ENCODE results near the gene GPR153.

The GPR153 gene

DNA sequence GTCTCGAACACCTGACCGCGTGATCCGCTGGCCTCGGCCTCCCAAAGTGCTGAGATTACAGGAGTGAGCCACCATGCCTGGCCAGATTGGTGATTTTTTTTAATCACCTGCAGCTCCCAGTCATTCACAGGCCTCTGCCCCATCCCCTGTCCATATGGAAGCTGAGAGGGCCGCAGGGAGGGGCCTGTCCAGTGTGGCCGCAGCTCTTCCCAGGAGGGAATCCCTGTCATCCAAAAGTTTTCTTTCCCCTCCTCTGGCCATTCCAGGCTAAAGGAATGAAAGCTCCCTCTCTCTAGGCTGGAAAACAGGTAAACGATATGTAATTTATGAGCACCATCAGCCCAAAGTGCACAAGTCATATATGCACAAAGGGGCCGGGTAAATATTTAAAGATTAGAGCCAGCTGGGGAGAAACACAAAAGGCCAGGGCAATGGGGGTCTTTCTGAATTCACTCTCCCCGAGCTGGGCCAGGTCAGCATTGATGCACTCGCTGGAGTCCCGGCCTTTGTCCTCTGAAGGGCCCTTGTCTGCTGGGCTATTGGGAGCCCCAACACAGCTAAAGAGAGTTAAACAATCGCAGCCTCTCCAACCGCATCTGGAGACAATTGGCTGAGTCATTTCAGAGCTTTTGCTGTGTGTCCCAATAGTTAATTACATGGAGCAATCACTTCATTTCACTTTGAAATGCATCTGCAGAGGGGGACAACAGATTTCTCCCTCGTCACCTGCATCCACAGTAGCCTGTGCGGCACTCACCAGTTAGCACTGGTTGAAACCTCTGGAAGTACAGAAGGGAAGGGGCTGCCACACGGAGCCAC, 20.7 kb downstream of the GPR153 start:
- no peak overlapping the region for H3K4me2 ChIP-seq (ENCODE audit: low read length)
- H3K9me3 ChIP-seq (ENCODE audit: insufficient read depth, low read length): no peaks in the 10 kb centered on the region
- no peak for TF ChIP-seq EZH2phosphoT487 (IDR thresholded peaks at IDR 0.05; ENCODE audit: low read depth)
- TF ChIP-seq, protein P1, sequence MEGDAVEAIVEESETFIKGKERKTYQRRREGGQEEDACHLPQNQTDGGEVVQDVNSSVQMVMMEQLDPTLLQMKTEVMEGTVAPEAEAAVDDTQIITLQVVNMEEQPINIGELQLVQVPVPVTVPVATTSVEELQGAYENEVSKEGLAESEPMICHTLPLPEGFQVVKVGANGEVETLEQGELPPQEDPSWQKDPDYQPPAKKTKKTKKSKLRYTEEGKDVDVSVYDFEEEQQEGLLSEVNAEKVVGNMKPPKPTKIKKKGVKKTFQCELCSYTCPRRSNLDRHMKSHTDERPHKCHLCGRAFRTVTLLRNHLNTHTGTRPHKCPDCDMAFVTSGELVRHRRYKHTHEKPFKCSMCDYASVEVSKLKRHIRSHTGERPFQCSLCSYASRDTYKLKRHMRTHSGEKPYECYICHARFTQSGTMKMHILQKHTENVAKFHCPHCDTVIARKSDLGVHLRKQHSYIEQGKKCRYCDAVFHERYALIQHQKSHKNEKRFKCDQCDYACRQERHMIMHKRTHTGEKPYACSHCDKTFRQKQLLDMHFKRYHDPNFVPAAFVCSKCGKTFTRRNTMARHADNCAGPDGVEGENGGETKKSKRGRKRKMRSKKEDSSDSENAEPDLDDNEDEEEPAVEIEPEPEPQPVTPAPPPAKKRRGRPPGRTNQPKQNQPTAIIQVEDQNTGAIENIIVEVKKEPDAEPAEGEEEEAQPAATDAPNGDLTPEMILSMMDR (IDR thresholded peaks at IDR 0.05; ENCODE audit: low read depth, low read length): no peak
- H3K79me2 ChIP-seq (ENCODE audit: low read length): peaks cover 6% of the 10 kb centered on the region
- no peaks in the 10 kb centered on the region for H3K36me3 ChIP-seq (replicated peaks; ENCODE audit: low read depth, low read length)
- no peak overlapping the region for H3K27ac ChIP-seq (ENCODE audit: low read length)
- H2AFZ ChIP-seq (ENCODE audit: low read depth, low read length): no peak overlapping the region
- no peak overlapping the region for H3K9ac ChIP-seq (ENCODE audit: low read length)
- no peaks in the 10 kb centered on the region for H3K27me3 ChIP-seq (ENCODE audit: low read depth, low read length)
- H4K20me1 ChIP-seq (ENCODE audit: insufficient read depth, low read length): no peaks in the 10 kb centered on the region
- H3K4me1 ChIP-seq (ENCODE audit: low read length): no peaks in the 10 kb centered on the region
- no peak overlapping the region for H3K4me3 ChIP-seq (ENCODE audit: low read length)

DNA sequence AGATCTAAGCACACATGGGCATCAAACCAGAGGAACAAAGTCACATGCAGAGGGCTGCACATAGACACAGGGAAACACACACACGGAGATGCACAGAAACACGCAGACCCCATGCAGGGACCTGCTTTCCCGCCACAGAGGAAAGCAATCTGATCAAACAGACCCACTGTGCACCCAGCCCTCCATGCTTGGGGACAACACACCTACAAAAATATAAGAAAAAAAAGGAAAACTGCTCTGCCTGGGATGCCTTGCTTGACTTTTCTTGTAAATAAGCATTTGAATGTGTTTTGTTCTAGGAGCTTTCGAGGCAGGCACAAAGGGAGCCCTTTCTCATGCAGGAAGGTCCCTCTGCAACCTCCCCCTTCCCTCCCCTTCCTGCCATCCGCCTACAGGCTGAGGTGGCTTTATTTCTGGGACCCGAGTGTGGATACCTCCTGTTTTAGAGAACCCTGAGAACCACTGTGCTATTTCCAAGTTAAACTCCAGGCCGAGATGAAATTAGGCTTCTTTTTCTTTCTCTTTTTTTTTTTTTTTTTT, 21.6 kb downstream of the GPR153 start:
- H3K4me1 ChIP-seq (ENCODE audit: low read length): peaks cover 6% of the 10 kb centered on the region
- H3K79me2 ChIP-seq (ENCODE audit: low read length): peaks cover 14% of the 10 kb centered on the region
- H3K27me3 ChIP-seq (ENCODE audit: low read depth, low read length): no peaks in the 10 kb centered on the region
- no peak overlapping the region for H3K4me3 ChIP-seq (ENCODE audit: low read length)
- no peak overlapping the region for H3K4me2 ChIP-seq (ENCODE audit: low read length)
- no peak for TF ChIP-seq EZH2phosphoT487 (IDR thresholded peaks at IDR 0.05; ENCODE audit: low read depth)
- TF ChIP-seq, protein P1 (IDR thresholded peaks at IDR 0.05; ENCODE audit: low read depth, low read length): no peak
- H3K9me3 ChIP-seq (ENCODE audit: insufficient read depth, low read length): no peaks in the 10 kb centered on the region
- no peaks in the 10 kb centered on the region for H4K20me1 ChIP-seq (ENCODE audit: insufficient read depth, low read length)
- no peak overlapping the region for H3K27ac ChIP-seq (ENCODE audit: low read length)
- no peak overlapping the region for H3K9ac ChIP-seq (ENCODE audit: low read length)
- H2AFZ ChIP-seq (ENCODE audit: low read depth, low read length): no peak overlapping the region
- no peaks in the 10 kb centered on the region for H3K36me3 ChIP-seq (replicated peaks; ENCODE audit: low read depth, low read length)

DNA sequence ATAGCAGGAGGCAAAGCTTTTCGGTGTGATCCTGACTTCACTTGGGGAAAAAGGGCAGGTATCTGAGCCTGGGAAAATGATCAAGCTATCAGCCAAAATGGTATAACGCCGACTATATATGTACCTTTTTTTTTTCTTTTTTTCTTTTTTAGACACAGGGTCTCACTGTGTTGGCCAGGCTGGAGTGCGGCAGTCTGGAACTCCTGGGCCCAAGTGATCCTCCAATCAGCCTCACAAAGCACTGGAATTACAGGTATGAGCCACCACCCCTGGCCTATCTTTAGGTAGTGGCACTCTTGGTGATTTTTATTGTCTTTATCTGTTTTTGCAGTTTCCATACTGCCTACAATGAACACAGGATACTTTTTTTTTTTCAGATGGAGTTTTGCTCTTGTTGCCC, 23.8 kb downstream of the GPR153 start:
- Histone ChIP-seq H3K36me3 (replicated peaks; ENCODE audit: low read depth, low read length) (peaks cover 6% of the 10 kb centered on the region), H2AFZ (ENCODE audit: low read depth, low read length) (no peak overlapping the region), H3K27ac (ENCODE audit: low read length) (no peak overlapping the region), H3K4me1 (ENCODE audit: low read length) (peaks cover 8% of the 10 kb centered on the region), H4K20me1 (ENCODE audit: insufficient read depth, low read length) (no peaks in the 10 kb centered on the region), H3K9me3 (ENCODE audit: insufficient read depth, low read length) (no peaks in the 10 kb centered on the region), H3K27me3 (ENCODE audit: low read depth, low read length) (no peaks in the 10 kb centered on the region), H3K4me2 (ENCODE audit: low read length) (no peak overlapping the region), H3K79me2 (ENCODE audit: low read length) (peaks cover 27% of the 10 kb centered on the region), H3K9ac (ENCODE audit: low read length) (no peak overlapping the region), H3K4me3 (ENCODE audit: low read length) (no peak overlapping the region)
- TF ChIP-seq, protein P1 (IDR thresholded peaks at IDR 0.05; ENCODE audit: low read depth, low read length): no peak
- TF ChIP-seq EZH2phosphoT487 (IDR thresholded peaks at IDR 0.05; ENCODE audit: low read depth): no peak

DNA sequence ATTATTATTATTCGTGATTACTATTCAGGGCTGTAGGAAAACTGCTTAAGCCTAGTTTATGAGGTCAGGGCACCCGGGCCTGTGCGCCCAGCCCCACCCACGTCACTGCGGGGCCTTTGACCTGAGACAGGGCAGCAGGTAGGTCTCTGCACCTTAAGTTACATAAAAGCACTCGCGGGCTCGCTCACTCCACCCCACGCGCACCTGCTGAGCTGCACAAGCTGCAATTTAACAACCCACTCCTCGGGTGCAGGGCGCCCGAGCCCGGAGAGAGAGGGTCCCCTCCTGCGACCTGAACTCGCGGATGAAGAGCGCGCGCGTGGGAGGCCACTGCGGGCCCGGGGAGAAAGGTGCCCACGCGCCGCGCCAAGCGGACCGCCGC, 25.6 kb downstream of the GPR153 start:
- Histone ChIP-seq H3K9me3 (ENCODE audit: insufficient read depth, low read length) (no peaks in the 10 kb centered on the region), H3K27ac (ENCODE audit: low read length) (0 out of 2 replicates have a peak overlapping the region, but pooled peaks have one; percentile 11), H2AFZ (ENCODE audit: low read depth, low read length) (no peak overlapping the region)

More for the DNA sequence above, 25.6 kb downstream of the GPR153 start:
- TF ChIP-seq, protein P1 (IDR thresholded peaks at IDR 0.05; ENCODE audit: low read depth, low read length): no peak
- TF ChIP-seq EZH2phosphoT487 (IDR thresholded peaks at IDR 0.05; ENCODE audit: low read depth): no peak
- H3K4me3 ChIP-seq (ENCODE audit: low read length): peak overlapping the region; percentile 100
- peaks cover 9% of the 10 kb centered on the region for H3K36me3 ChIP-seq (replicated peaks; ENCODE audit: low read depth, low read length)
- no peaks in the 10 kb centered on the region for H3K27me3 ChIP-seq (ENCODE audit: low read depth, low read length)
- peaks cover 8% of the 10 kb centered on the region for H3K4me1 ChIP-seq (ENCODE audit: low read length)
- peaks cover 29% of the 10 kb centered on the region for H3K79me2 ChIP-seq (ENCODE audit: low read length)
- H3K4me2 ChIP-seq (ENCODE audit: low read length): peak overlapping the region; percentile 100
- no peaks in the 10 kb centered on the region for H4K20me1 ChIP-seq (ENCODE audit: insufficient read depth, low read length)
- peak overlapping the region; percentile 91 for H3K9ac ChIP-seq (ENCODE audit: low read length)

Data from OCI-LY3 (cell line).